ENCODE data around the gene PCYOX1L. TPM values are rescaled to one million over a fixed set of nuclear protein-coding genes. Genes with fewer than 3 reads are reported as not detected.

PCYOX1L gene
- total RNA-seq, 1 donor from 2014 or later: 18.5 TPM

DNA sequence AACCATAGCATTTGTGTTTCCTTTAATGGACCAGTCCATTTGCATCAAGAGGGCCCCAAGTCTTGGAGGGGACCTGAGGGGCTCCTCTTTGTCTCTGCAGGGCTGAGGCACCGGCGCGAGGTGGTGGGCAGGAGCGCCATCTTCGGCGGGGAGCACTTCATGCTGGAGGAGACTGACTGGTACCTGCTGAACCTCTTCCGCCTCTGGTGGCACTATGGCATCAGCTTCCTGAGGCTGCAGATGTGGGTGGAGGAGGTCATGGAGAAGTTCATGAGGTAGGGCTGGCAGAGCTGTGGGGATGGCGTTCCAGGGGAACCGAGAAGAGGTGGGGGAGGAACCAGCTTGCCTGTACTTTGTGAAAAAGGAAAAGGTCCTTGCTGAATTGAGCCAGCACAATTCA, 6.1 kb downstream of the PCYOX1L start:
- Mint-ChIP-seq H3K27ac (no peak overlapping the region), H3K27me3 (no peaks in the 10 kb centered on the region), H3K9me3 (no peaks in the 10 kb centered on the region), H3K4me1 (ENCODE audit: unreplicated experiment) (peaks cover 13% of the 10 kb centered on the region), H3K36me3 (no peaks in the 10 kb centered on the region), H3K4me3 (no peak overlapping the region)
- DNase-seq (ENCODE audit: extremely low spot score, unreplicated experiment): no peak
- no peak for TF ChIP-seq CTCF (conservative IDR thresholded peaks at IDR 0.05)

GRCh38 chr5:149364719-149365118, 6.9 kb downstream of the PCYOX1L start:
- Mint-ChIP-seq H3K4me3 (no peak overlapping the region), H3K27ac (no peak overlapping the region), H3K4me1 (ENCODE audit: unreplicated experiment) (peaks cover 8% of the 10 kb centered on the region), H3K9me3 (no peaks in the 10 kb centered on the region), H3K27me3 (no peaks in the 10 kb centered on the region), H3K36me3 (no peaks in the 10 kb centered on the region)
- DNase-seq (ENCODE audit: extremely low spot score, unreplicated experiment): no peak
- no peak for TF ChIP-seq CTCF (conservative IDR thresholded peaks at IDR 0.05)

DNA sequence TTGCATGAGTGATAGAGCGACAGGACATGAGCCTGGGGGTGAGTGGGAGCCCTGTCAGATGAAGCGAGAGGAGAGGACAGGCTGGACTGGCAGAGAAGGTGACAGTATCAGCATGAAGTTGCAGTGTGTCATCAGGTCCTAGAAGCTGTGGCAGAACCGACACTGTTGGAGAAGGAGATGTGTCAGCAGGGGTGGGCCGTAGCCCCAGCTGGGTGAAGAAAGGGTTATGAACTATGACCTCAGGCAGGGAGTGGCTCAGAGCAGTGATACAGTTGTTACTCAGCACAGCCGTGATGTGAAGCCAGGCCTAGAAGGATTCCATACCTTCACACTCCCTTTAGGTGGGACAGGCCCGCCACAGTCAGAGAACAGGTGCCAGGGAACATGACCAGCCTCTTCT, 7.6 kb downstream of the PCYOX1L start:
- Mint-ChIP-seq H3K9me3 (no peaks in the 10 kb centered on the region), H3K27me3 (no peaks in the 10 kb centered on the region), H3K27ac (no peak overlapping the region), H3K4me1 (ENCODE audit: unreplicated experiment) (peaks cover 8% of the 10 kb centered on the region), H3K4me3 (no peak overlapping the region), H3K36me3 (no peaks in the 10 kb centered on the region)
- DNase-seq (ENCODE audit: extremely low spot score, unreplicated experiment): no peak
- TF ChIP-seq CTCF (conservative IDR thresholded peaks at IDR 0.05): no peak

DNA sequence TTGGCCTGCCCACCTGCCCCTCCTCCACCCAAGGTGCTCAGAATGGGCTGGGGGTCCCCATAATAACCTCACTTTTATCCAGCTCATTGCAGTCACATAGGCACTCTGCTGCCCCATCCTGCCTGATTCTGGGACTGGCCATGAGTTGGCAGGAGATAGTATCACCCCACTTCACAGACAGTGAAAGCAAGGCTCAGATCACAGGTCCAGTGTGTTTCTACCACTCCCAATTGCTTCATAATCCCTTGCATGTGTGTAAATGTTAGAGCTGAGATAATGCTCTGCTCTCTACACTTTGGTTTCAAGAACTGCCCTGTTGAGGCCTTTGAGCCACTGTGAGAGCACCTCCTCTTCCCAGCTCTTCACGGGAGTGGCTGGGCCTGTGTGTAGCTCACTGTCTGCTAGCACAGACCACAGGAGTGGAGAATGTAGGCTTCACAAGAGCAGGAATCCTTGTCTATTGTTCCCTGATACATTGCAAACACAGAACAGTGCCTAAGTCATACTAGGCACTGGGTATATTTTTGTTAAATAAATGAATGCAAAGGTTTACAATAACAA, 8.4 kb downstream of the PCYOX1L start:
- H3K4me1 Mint-ChIP-seq (ENCODE audit: unreplicated experiment): peaks cover 11% of the 10 kb centered on the region
- H3K9me3 Mint-ChIP-seq: no peaks in the 10 kb centered on the region
- TF ChIP-seq CTCF (conservative IDR thresholded peaks at IDR 0.05): no peak
- no peak for DNase-seq (ENCODE audit: extremely low spot score, unreplicated experiment)
- no peak overlapping the region for H3K27ac Mint-ChIP-seq
- no peak overlapping the region for H3K4me3 Mint-ChIP-seq
- H3K27me3 Mint-ChIP-seq: no peaks in the 10 kb centered on the region
- H3K36me3 Mint-ChIP-seq: no peaks in the 10 kb centered on the region

GRCh38 chr5:149367249-149367971, 9.6 kb downstream of the PCYOX1L start:
- TF ChIP-seq CTCF (conservative IDR thresholded peaks at IDR 0.05): peak; percentile 89
- no peaks in the 10 kb centered on the region for H3K9me3 Mint-ChIP-seq
- H3K4me3 Mint-ChIP-seq: no peak overlapping the region
- H3K27ac Mint-ChIP-seq: peak overlapping the region; percentile 9
- H3K4me1 Mint-ChIP-seq (ENCODE audit: unreplicated experiment): peaks cover 14% of the 10 kb centered on the region
- DNase-seq (ENCODE audit: extremely low spot score, unreplicated experiment): no peak
- peaks cover 3% of the 10 kb centered on the region for H3K27me3 Mint-ChIP-seq
- no peaks in the 10 kb centered on the region for H3K36me3 Mint-ChIP-seq

All from type B pancreatic cell (in vitro differentiated cells).